ENCODE measurements around the gene GADL1.

The GADL1 gene

DNA sequence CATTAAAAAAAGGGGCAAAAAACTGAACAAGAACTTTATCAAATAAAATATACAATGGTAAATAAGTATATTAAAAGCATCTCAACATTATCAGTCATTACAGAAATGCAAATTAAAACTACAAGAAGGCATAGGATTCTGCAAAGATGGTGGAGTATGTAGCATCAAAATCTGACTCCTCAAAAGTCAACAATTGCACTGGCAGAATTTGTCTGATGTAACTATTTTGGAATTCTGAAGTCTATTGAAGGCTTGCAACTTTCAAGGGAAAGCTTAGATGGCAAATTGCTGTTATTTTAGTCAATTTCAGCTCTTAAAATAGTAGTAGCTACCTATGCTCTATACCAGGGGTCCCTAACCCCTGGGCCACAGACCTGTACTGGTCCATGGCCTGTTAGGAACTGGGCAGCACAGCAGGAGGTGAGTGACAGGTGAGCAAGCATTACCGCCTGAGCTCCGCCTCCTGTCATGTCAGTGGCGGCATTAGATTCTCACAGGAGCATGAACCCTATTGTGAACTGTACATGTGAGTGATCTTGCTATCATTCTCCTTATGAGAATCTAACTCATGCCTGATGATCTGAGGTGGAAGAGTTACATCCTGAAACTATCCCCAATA lies 180.5 kb downstream of the GADL1 start:
- DNase-seq: no peak

DNA sequence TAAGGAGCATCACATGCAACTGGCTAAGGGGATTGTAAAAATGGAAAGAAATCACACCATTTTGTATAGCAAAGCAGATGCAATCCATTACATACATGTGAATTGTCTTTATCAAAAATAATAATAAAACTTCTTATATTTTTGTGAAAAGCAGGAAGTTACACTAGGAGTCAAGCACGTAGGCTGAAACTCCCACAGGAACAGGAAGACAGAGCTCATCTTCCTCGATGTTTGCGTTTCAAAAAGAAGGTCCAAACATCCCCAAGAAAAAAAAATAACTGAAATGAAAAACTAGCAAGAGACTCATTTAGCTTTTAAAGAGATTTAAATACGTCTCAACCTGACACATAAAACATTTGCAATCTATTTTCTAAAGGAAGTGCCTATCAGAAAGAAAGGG lies 181.5 kb downstream of the GADL1 start:
- DNase-seq: no peak

DNA sequence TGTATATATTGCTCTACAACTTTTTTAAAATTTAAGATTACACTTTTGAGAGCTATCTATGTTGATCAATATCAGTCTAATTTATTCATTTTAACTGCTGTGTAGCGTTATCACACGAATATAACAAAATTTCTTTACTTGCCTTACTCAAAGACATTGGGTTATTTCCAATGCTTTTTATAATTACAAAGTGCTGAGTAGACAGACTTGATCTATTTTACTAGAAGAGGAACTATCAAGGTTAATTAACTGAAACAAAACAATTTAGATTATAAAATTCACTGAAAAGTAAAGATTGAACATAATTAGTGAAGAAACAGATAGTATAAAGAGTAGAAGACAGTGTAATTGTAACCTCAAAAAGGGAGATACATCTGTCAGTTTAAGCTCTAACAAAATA lies 182.6 kb downstream of the GADL1 start:
- DNase-seq: no peak

DNA sequence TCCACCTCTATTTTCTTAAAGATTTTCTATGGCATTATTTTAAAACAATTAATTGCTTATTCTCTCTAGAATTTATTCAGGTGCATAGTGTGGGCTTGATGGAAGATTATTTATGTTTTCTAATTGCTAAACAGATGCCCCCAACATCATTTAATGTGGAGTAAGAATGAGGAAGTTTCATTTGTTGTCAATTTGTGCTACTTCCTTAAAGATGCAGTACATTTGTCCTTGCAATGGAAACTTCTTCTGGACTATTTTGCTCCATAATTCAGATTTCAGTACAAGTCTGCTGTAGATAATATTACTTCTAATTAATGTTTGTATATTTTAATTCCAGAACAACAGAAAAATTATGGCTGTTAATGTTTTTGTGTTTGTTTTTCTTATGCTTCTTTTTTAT lies 183.3 kb downstream of the GADL1 start:
- DNase-seq: no peak

DNA sequence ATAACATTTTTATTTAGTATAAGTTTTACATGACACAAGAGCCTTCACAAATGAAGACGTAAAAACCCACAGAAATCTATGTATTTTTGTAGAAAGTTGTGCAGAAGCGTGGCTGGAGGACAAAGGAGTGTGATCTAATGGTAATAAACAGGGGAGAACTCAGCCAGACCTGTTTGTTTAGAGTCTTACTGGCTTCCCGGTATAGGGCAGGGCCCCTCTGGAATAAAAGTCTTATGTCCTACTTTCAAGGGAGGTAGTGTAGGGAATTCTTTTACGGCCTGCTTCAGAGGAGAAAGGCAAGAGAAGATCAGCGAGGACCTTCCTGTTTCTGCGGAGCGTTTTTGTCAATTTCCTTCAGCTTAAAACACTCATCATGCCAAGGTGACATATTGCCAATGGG lies 184.4 kb downstream of the GADL1 start:
- no peak for DNase-seq

DNA sequence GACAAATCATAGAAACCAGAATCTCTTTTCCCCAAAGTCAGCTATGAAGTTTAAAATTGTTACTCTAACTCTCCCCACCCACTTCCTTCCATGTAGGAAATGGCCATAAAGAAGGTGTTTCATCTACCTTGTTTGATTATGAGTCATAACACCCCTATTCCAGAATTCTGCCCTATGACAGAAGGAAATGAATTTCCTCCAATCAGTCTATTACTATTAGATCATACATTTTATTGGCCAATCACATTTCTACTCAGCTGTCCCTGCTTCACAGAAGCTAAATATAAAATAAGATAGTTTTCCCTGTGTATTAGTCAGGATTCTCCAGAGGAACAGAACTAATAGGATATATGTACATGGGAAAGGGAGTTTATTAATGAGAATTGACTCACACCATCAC lies 186.0 kb downstream of the GADL1 start:
- DNase-seq: no peak

DNA sequence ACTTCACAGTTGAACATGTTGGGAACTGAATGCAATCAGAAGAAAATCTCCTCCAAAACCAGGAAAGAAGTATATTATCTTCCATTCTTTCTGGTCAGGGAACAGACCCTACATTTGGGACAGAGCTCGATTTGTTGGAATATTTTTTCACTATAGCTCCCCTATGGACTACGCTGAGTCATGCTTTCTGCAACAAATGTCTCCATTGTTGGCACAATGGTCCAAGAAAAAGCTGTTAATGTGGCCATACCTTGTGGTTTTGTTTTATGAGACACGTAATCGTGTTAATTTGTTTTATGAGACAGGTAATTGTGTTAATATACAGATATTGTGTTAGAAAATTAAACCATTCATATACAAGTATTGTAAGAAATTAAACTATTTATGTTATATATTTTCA lies 186.6 kb downstream of the GADL1 start:
- DNase-seq: no peak

DNA sequence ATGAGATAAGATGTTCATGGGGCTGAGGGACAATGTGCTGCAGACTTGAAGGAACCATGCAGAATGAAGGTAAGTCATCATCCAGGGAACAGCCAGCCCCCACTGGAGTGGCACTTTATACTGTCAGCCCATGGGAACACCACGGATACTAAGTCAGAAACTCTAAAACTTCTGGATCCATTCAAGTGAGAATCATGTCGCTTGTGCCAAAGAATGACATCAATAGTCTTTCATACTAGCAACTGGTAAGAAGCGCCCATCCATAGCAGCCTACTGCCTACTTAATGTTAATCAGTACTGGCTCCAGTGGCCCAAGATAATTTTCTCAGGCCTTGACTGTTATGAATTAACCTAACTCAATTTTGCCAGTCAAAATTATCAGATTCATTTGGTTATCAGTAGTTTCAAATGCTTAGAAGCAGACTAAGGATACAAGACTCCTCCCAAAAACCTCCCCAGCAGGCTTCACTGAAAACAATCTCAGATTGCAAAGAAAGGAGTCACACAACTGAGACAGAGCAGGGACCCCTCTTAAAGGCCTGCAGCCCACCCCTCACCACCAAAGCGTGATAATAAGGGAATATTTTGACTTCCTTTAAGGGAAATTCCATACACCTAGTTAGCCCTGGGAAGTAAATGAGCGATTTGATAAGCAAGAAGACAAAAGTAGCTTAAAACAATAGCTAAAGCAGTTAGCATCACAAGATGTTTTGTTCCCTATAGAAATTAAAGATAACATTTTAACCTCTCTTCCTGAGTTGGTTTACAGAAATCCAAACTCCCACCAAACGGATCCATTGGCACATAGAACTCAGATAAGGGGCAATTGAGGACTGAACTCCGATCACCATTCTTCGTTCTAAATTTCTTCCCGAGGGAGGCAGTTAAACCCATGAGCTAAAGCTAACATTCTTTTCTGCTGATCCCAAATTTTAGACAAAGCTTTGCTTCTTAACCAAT lies 189.2 kb downstream of the GADL1 start:
- DNase-seq: no peak

DNA sequence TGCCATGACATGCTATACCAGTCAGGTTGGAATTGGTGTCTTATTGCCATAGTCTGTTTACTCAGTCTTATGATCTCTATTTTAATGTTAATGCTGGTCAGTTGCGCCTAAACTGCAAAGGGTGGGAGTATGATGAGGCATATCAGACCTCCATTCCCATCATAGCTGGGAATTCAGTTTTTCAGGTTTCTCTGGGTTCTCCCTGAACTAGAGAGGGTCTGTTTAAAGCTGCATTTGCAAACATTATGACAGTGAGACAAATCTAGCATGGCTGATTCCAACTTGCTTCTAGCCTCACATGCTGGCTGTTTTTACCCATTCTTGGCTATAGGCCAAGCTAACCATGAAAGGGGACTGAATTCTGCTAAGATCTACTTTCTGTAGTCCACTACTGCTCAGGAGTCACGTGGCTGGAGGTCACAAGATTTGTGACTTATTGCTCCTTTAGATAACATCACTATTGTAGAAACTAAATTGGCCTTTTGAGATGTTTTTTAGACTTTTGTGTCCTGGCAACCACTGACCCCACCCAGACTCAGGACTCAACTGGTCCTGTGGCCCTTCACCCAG lies 191.5 kb downstream of the GADL1 start:
- DNase-seq: no peak

DNA sequence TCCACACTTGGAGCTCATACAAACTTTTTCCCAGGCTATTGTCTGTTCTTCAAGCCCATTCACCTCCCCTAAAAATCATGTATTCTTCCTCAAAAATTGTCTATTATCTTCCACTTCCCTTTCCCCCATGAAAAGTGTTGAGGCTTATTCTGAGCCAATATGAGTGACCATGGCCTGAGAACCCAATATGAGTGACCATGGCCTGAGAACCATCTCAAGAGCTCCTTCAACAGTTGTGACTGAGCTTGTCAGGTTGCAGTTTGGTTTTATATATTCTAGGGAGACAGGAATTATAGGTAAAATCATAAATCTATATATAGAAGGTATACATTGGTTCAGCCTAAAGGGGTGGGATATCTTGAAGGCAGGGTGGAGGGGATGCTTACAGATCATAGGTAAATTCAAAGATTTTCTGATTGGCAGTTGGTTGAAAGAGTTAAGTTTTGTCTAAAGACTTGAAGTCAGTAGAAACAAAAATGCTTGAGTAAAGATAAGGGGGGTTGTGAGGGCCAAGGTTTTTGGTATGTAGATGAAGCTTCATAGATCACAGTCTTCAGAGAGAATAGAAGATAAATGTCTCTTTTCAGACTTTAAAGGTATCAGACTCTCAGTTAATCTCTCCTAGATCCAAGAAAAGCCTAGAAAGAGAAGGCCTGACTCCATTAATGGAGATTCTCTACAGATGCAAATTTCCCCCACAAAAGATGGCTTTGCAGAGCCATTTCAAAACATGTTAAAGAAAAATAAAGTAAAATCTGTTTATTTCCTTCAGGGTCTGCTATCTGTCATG lies 192.2 kb downstream of the GADL1 start:
- no peak for DNase-seq

DNA sequence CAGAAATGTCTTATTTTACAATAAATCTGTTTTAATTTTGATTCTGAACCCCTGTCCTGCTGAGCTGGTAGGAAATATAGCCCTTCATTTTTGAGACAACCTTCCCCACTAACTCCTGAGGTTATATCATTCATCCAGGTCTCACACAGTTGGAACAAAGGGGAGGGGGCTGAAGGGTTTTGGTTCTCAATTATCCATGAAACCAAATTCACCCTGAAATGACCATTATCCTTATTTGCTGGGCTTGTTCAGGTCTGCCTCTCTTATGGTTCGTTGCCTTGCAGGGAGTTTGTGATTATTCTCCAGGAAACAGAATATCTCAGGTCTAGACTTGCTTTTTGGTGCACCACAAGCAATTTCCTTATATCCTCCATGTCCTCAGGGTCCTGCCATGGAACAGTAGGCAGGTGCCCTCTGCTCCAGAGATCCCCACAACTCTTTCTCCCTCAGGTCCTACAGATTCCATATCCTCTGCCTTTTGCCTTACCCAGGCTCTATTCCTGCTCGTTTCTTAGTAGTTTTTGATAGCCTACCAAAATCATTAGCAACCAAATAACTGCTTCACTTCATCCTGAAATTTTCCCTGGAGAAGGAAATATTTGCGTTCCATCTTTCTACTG lies 193.6 kb downstream of the GADL1 start:
- no peak for DNase-seq

DNA sequence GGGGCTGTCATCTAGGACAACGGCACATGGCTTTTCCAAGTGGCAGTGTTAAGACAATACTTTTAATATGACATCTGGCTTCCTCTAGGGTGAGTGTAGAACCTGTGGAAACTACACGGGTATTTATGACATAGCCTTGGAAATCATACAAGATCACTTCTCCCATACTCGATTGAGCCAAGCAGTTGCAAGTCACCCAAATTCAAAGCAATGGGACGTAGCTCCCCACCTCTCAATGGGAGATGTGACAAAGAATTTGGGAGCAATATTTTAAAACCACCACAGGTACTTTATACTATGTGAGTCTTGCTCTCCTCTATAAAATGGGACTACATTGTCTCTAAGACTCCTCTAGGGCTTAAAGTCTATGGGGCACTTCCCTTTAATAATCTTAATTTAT lies 194.5 kb downstream of the GADL1 start:
- no peak for DNase-seq

DNA sequence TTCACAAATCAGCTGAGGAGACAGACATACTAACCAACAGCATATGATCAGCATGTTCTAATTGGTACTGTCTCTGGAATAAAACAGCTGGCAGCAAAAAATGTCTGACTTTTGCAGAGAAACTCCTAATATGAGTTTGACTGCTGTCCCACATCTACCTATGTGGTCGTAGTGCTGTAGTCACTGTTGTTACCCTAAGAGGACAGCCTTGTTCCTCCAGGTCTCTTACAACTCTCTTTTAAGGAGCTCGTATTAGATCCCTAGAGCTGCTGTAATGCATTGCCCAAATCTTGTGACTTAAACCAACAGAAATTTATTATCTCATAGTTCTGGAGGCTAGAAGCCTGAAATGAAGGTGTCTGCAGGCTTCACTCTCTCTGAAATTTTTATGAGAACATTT lies 195.9 kb downstream of the GADL1 start:
- DNase-seq: no peak

DNA sequence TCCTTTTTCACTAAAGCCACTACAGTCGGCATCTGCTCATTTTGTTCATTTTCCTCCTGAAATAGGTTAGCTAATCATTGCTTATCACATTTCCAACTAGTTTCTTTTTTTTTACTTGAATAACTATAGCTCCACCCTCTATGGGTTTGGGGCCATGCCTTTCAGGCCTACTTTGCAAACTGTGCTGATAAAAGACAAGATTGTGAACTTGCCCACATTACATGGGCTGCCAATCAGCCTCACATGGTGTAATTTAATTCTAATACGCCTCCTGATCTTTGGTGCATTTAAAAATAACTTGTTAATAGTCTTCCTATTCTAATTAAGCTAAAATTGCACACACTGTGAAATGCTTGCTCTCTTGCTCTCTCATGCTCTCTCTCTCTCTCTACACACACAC lies 197.6 kb downstream of the GADL1 start:
- DNase-seq: no peak

DNA sequence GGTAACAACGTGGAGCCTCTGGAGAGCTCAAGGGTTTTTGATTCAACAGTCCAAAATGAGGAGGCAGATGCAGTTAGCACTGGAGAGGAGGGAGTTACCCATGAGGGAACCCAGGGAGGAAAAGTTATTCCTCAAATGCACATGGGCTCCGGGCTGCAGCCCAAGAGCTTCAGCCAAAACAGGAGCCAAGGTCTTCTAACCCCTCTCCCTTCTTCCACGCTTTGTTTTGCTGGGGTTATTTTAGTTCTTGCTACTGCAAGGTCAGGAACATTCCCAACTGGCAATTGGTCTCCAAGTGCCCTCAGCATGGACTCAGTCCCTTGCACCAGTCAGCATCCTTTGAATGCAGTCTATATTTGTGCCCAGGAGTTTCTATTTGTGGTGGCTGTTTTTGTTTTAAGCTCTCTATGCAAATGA lies 198.1 kb downstream of the GADL1 start:
- DNase-seq: no peak

DNA sequence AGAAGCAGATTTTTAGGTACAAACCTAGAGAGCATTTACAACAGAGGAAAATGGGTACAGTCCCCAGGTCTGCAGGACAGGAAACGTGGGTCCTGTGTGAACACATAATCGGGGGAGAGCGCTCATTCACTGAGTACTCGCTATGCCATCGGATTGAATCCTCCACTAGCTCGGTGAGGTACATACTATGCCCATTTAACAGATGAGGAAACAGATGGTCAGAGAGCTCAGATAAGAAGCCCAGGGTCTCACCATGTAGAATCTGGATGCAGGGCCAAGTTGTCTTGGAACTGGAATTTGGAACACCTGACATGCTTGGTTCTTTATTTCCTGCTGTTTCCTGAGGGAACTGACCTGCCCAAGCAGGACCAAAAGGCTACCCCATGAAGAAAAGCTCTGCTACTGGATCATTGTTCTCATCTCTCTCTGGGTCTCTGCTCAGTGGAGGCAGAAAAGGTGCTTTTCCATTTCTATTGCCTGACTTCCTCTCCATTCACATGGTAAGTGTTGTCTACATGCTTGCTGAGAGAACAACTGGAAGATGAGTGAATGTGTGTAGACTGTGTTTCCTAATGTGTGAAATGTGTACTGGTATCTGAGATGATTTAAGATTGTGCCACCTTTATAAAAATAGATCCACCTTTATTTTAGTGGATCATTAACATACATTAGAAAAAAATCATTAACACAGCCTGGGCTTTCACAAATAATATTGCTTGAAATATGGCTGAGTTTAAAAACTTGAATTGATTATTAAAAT lies 199.0 kb downstream of the GADL1 start:
- DNase-seq: no peak

DNA sequence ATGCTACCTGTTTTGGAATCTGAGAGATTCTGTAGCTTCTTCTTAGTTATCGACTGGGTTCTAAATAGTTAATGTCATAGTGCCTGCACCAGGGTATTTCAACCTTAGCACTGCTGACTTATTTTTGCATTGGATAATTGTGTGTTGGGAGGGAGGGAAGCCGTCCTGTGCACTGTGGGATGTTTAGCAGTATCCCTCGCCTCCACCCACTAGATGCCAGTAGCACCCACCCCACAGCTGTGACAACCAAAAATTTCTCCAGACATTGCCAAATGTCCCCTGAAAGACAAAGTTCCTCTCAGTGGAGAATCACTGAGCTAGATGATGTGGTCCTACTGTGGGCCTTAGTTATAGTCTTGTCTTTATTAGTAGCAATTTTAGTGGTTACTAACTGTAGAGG lies 199.8 kb downstream of the GADL1 start:
- no peak for DNase-seq

DNA sequence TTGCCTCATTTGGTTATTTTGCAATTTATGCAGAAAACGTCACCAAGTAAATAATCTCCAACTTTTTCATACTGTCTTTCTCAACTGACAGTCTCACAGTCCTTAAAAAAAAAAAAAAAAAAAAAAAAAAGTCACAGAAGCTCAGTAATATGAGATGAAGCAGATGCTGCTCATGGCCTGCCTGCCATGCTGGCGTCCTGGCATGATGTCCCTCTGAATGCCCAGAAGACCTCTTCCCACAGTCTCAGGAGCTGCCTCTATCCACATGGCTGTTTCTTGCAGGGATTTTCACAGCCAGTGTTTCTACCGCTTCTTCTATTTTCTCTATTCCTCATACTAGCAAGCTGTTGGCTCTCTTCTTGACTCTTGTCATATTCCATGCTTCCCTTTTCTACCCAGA lies 200.3 kb downstream of the GADL1 start:
- DNase-seq: no peak

DNA sequence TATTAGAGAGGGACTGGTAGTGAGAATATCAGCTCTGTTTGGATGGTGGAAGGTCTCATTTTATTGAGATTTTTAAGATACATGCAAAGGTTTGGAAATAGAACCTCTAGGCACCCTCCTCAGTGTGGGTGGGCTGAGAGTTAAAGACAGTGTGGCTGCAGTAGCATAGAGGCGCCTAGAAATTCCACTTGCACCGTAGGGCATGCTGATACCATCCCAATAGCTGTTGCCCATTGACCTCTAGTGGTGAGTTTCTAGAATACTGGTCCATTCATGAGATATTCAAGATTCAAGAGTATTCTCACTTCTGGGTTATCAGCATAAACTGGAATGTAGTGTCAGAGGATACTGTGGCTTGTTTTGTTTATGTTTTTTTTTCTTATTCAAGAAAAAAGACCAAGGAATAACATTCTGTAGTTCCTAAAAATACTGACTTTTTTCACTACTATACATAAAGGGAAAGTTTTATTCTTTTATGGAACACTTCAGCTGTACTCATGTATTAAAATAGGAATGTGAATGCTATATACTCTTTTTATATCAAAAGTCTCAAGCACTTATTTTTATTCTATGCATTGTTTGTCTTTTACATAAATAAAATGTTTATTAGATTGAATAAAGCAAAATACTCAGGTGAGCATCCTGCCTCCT lies 200.9 kb downstream of the GADL1 start:
- peak; percentile 37 for DNase-seq

DNA sequence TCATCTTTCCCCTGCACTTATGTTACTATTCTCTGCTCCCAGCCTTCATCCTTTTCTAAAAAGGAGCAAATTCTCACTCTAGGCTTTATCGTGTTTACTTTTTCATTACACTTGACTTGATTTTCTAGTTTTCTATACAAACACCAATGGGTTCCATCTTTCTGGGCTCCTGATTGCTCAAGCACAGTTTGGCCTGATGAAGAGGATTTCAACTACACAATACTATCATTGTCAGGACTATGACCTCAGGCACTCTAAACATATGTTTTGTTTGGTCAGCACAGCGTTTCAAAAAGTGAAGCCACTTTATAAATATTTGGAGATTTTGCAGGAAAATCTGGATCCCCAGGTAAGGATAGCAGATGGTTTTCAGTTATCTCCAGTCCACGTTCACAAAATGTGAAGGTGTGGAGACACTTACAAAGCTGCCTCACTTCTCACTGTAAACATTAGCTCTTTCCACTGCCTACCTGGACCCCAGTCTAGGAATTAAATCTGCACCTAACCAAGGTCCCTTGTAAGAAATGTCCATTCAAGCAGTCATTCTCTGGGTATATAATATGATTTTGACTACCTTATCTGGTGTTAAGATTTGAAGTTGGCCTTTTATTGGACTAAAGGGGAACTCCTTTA lies 201.8 kb downstream of the GADL1 start:
- no peak for DNase-seq

DNA sequence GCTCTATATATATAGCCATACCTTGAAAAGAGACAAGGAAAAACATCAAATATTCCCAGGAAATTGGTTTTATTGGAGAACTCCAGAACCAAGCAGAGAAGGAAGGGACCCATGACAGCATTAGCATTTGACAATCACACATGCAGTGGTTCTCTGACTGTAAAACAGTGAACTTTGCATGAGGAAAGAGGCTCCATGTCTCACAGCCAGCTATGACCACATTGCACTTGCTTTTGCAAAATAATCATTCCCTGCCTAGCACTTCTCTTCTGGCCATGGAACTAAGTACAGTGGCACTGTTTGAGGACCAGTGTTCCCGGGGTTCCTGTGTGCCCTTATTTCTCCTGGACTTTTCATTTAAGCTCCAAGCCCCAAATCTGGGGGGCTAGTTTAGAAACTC lies 202.5 kb downstream of the GADL1 start:
- no peak for DNase-seq
